ENCODE results near the gene DOK7. TPM values are rescaled to one million over a fixed set of nuclear protein-coding genes. Genes with fewer than 3 reads are reported as not detected.
A peak's percentile ranks its signal among the peaks of the same experiment; 100 is the strongest.

DOK7 gene, protein sequence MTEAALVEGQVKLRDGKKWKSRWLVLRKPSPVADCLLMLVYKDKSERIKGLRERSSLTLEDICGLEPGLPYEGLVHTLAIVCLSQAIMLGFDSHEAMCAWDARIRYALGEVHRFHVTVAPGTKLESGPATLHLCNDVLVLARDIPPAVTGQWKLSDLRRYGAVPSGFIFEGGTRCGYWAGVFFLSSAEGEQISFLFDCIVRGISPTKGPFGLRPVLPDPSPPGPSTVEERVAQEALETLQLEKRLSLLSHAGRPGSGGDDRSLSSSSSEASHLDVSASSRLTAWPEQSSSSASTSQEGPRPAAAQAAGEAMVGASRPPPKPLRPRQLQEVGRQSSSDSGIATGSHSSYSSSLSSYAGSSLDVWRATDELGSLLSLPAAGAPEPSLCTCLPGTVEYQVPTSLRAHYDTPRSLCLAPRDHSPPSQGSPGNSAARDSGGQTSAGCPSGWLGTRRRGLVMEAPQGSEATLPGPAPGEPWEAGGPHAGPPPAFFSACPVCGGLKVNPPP
- total RNA-seq (2012; rRNA removed) = 0.51 and 6.8 TPM in 2 replicates

DNA sequence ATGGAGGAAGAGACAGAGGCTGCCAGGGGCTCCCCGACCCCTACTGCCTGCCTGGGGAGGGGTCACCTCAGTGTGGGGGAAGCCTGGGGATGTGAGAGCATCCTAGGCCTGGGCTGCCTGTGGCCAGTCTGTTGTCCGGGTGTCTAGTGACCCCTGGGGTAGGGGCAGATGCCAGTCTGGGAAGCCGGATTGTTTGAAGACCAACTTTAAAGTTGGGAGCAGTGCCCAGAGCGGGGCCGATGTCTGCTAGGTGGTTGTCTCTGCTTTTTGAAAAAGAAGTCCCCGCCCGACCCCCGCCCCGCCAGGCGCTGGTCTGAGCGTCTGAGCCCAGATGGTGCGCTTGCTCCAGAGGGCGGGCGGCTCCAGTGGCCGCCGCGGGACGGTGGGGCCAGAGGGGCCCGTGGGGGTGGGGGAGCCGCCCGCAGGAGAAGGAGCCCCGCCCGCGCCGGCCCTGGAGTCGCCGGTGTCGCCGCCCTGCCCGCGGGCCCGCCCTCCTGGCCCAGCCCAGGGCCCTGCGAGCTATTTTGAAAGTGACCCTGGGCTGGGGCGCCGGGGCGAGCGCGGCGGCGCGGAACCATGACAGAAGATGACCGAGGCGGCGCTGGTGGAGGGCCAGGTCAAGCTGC, at the start of gene DOK7:
Gene DOK7, plus strand, starts transcription at position 517 of the 626 bp plus-strand sequence. Its CDS starts 70 bp downstream, at position 587.
- H3K4me2 ChIP-seq (ENCODE audit: low read length) = peak within 1 kb of the TSS; percentile 75
- H3K27me3 ChIP-seq (ENCODE audit: control insufficient read depth, insufficient read depth, low read length) = peaks cover 17% of the 10 kb centered on the region
- peaks cover 27% of the 10 kb centered on the region for H3K4me1 ChIP-seq (ENCODE audit: control insufficient read depth, insufficient read depth, low read length)
- H3K36me3 ChIP-seq (ENCODE audit: insufficient read depth, low read length) = no peaks in the 10 kb centered on the region
- peak within 1 kb of the TSS; percentile 69 for H3K9ac ChIP-seq (ENCODE audit: low read depth, low read length)
- H3K4me3 ChIP-seq (ENCODE audit: low read length) = peak within 1 kb of the TSS; percentile 62
- no peaks in the 10 kb centered on the region for H3K9me3 ChIP-seq (replicated peaks; ENCODE audit: low read length)

DNA sequence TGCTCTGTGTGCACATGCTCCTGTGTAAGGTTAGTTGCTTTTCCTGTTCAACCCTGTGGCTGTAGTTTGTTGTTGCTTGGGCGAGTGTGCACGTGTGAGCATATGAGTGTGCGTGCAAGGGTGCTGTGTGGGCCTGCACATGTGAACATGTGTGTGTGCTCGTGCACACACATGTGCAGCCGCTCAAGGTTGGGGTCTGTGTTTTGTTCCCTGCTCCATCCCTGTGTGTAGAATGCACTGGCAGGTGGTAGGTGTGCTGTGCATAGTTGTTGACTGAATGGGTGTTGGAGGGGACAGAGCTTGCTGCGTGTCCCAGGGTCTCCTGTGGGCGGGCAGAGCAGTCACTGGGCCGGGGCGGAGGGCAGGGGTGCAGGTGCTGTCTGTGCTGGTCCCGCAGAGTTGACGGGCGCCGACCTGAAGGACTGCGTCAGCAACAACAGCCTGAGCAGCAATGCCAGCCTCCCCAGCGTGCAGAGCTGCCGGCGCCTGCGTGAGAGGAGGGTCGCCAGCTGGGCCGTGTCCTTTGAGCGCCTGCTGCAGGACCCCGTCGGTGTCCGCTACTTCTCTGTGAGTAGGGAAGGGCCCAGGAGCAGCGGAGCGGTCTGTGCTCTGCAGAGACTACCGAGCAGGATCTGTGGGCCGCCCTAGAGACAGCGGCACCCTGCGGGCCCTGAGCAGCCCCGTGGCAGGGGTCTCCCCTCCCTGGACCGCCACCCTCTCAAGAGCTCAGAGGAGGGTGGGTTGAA, 49.3 kb upstream of the DOK7 start:
- H3K9me3 ChIP-seq (replicated peaks; ENCODE audit: low read length) = no peaks in the 10 kb centered on the region
- H3K36me3 ChIP-seq (ENCODE audit: insufficient read depth, low read length) = peaks cover 9% of the 10 kb centered on the region
- no peak overlapping the region for H3K4me3 ChIP-seq (ENCODE audit: low read length)
- no peaks in the 10 kb centered on the region for H3K4me1 ChIP-seq (ENCODE audit: control insufficient read depth, insufficient read depth, low read length)
- no peak overlapping the region for H3K9ac ChIP-seq (ENCODE audit: low read depth, low read length)
- H3K27me3 ChIP-seq (ENCODE audit: control insufficient read depth, insufficient read depth, low read length) = no peaks in the 10 kb centered on the region
- H3K4me2 ChIP-seq (ENCODE audit: low read length) = no peak overlapping the region

DNA sequence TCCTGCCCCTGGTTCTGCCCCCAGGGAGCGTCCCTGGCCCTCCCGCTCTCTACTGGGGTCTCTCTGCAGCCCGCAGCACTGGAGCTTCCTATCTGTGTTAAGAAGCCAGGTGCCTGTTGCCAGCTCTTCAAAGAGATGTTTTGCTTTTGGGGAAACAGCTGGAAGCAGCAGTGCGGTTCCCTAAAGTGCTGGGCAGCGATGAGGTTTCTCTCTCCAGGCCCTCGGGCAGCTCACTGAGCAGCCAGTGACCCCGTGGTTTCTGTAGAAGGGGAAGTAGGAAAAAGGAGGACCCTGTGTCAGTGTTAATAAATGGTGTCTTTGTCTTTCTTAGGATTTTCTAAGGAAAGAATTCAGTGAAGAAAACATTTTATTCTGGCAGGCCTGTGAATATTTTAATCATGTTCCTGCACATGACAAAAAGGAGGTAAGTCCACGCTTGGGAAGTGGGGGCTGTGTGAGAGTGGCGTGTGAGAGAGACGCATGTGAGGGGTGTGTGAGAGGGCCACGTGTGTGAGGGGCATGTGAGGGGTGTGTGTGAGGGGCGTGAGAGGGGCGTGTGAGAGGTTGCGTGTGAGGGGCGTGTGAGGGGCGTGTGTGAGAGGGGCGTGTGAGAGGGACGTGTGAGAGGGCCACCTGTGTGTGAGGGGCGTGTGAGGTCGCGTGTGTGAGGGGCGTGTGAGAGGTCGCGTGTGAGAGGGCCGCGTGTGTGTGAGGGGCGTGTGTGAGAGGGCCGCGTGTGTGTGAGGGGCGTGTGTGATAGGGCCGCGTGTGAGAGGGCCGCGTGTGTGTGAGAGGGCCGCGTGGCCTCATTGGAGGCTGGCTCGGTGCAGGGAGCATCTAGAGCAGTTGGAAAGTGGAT, 48.5 kb upstream of the DOK7 start:
- no peaks in the 10 kb centered on the region for H3K4me1 ChIP-seq (ENCODE audit: control insufficient read depth, insufficient read depth, low read length)
- peaks cover 9% of the 10 kb centered on the region for H3K36me3 ChIP-seq (ENCODE audit: insufficient read depth, low read length)
- H3K9ac ChIP-seq (ENCODE audit: low read depth, low read length) = no peak overlapping the region
- H3K9me3 ChIP-seq (replicated peaks; ENCODE audit: low read length) = no peaks in the 10 kb centered on the region
- H3K4me3 ChIP-seq (ENCODE audit: low read length) = no peak overlapping the region
- H3K4me2 ChIP-seq (ENCODE audit: low read length) = no peak overlapping the region
- no peaks in the 10 kb centered on the region for H3K27me3 ChIP-seq (ENCODE audit: control insufficient read depth, insufficient read depth, low read length)

GRCh38 chr4:3415471-3416141, 47.5 kb upstream of the DOK7 start:
- Histone ChIP-seq H3K9ac (ENCODE audit: low read depth, low read length) (no peak overlapping the region), H3K4me1 (ENCODE audit: control insufficient read depth, insufficient read depth, low read length) (no peaks in the 10 kb centered on the region), H3K9me3 (replicated peaks; ENCODE audit: low read length) (no peaks in the 10 kb centered on the region), H3K36me3 (ENCODE audit: insufficient read depth, low read length) (peaks cover 9% of the 10 kb centered on the region), H3K27me3 (ENCODE audit: control insufficient read depth, insufficient read depth, low read length) (no peaks in the 10 kb centered on the region), H3K4me3 (ENCODE audit: low read length) (no peak overlapping the region), H3K4me2 (ENCODE audit: low read length) (no peak overlapping the region)

- no peaks in the 10 kb centered on the region for H3K27me3 ChIP-seq (ENCODE audit: control insufficient read depth, insufficient read depth, low read length)
- H3K4me2 ChIP-seq (ENCODE audit: low read length) = no peak overlapping the region
- H3K9me3 ChIP-seq (replicated peaks; ENCODE audit: low read length) = no peaks in the 10 kb centered on the region
- no peaks in the 10 kb centered on the region for H3K4me1 ChIP-seq (ENCODE audit: control insufficient read depth, insufficient read depth, low read length)
- no peak overlapping the region for H3K4me3 ChIP-seq (ENCODE audit: low read length)
- no peak overlapping the region for H3K9ac ChIP-seq (ENCODE audit: low read depth, low read length)
- H3K36me3 ChIP-seq (ENCODE audit: insufficient read depth, low read length) = peaks cover 9% of the 10 kb centered on the region
Measured at GRCh38 chr4:3416270-3416669, 46.8 kb upstream of the DOK7 start.

GRCh38 chr4:3416821-3417221, 46.3 kb upstream of the DOK7 start:
- no peak overlapping the region for H3K4me2 ChIP-seq (ENCODE audit: low read length)
- H3K27me3 ChIP-seq (ENCODE audit: control insufficient read depth, insufficient read depth, low read length) = no peaks in the 10 kb centered on the region
- H3K9ac ChIP-seq (ENCODE audit: low read depth, low read length) = no peak overlapping the region
- H3K4me3 ChIP-seq (ENCODE audit: low read length) = no peak overlapping the region
- no peaks in the 10 kb centered on the region for H3K4me1 ChIP-seq (ENCODE audit: control insufficient read depth, insufficient read depth, low read length)
- no peaks in the 10 kb centered on the region for H3K9me3 ChIP-seq (replicated peaks; ENCODE audit: low read length)
- H3K36me3 ChIP-seq (ENCODE audit: insufficient read depth, low read length) = peaks cover 9% of the 10 kb centered on the region

GRCh38 chr4:3417448-3417847, 45.7 kb upstream of the DOK7 start:
- Histone ChIP-seq H3K9me3 (replicated peaks; ENCODE audit: low read length) (no peaks in the 10 kb centered on the region), H3K36me3 (ENCODE audit: insufficient read depth, low read length) (peaks cover 9% of the 10 kb centered on the region), H3K4me1 (ENCODE audit: control insufficient read depth, insufficient read depth, low read length) (no peaks in the 10 kb centered on the region), H3K27me3 (ENCODE audit: control insufficient read depth, insufficient read depth, low read length) (no peaks in the 10 kb centered on the region), H3K9ac (ENCODE audit: low read depth, low read length) (no peak overlapping the region), H3K4me3 (ENCODE audit: low read length) (no peak overlapping the region), H3K4me2 (ENCODE audit: low read length) (no peak overlapping the region)

- Histone ChIP-seq H3K27me3 (ENCODE audit: control insufficient read depth, insufficient read depth, low read length) (no peaks in the 10 kb centered on the region), H3K9ac (ENCODE audit: low read depth, low read length) (no peak overlapping the region), H3K9me3 (replicated peaks; ENCODE audit: low read length) (no peaks in the 10 kb centered on the region), H3K4me2 (ENCODE audit: low read length) (no peak overlapping the region), H3K4me3 (ENCODE audit: low read length) (no peak overlapping the region), H3K36me3 (ENCODE audit: insufficient read depth, low read length) (peaks cover 13% of the 10 kb centered on the region), H3K4me1 (ENCODE audit: control insufficient read depth, insufficient read depth, low read length) (no peaks in the 10 kb centered on the region)
Measured at GRCh38 chr4:3418029-3418762, 44.9 kb upstream of the DOK7 start.

DNA sequence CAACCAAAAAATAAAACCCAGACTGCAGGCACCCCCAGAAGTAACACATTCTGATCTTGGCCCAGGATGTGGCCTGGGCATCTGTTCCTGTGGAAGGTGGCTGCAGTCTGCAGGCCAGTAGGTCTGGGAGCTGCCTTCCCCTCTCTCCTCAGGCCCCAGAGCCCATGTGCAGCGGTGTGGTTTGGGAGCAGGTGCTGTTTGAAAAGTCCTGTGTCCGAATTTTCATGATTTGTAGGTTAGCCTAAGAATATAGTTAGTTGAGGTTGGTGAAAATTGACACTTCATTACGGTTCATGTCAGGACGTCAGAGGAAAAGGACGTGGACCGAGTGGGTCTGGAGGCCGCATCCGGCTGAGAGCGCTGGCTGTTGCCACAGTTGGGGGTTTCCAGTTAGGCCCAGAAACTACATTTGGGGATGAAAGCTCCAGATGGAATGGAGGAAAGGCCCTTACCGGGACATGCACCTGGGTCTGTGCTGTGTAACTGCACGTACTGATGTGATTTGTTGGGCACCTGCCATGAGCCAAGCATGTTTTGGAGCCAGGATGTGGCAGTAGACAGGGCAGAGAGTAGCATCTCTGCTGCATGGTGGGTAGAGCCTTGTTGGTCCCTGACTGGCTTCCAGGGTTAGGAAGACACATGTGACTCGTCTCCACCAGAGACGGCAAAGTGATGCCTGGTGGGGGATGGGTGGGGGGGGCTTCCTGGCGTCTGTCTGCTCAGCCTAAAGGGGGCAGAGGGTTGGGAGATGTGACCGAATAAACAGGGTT, 43.1 kb upstream of the DOK7 start:
- Histone ChIP-seq H3K27me3 (ENCODE audit: control insufficient read depth, insufficient read depth, low read length) (no peaks in the 10 kb centered on the region), H3K36me3 (ENCODE audit: insufficient read depth, low read length) (peaks cover 13% of the 10 kb centered on the region), H3K4me3 (ENCODE audit: low read length) (no peak overlapping the region), H3K4me1 (ENCODE audit: control insufficient read depth, insufficient read depth, low read length) (no peaks in the 10 kb centered on the region), H3K9ac (ENCODE audit: low read depth, low read length) (no peak overlapping the region), H3K4me2 (ENCODE audit: low read length) (no peak overlapping the region), H3K9me3 (replicated peaks; ENCODE audit: low read length) (no peaks in the 10 kb centered on the region)

Measured in skeletal muscle satellite cell (primary cell).